ENCODE results near the gene KAZN.

The KAZN gene

DNA sequence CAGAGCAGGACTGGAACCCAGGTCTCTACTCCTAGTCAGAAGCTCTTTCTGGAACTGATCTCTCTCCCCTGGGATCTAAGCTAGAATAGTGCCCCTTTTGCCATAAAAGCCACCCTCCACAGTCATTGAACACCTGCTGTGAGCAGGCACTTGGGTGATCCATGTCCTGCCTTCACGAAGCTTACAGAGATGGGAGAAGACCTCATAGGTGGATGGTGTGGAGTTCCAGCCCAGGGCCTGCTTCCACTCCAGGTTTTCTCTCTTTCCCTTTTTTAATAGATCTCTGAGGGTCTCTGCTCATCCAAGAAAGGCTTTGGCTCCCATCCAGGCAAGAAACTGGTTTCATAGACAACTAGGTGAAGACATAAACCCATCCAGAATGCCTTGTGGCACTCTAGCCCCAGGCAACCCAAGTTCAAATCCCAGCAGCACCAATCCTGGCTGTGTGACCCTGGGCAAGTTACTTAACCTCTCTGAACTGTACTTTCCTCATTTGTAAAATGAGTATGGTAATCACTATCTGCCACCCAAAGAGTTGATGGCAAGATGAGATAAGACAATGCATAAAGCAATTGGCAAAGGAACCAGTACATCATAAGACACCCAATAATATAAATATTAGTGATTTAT is 508.7 kb downstream of the KAZN start:
- no peak for DNase-seq

- DNase-seq, result no peak
These were observed 509.4 kb downstream of the KAZN start for GRCh38 chr1:15107911-15108310.

DNA sequence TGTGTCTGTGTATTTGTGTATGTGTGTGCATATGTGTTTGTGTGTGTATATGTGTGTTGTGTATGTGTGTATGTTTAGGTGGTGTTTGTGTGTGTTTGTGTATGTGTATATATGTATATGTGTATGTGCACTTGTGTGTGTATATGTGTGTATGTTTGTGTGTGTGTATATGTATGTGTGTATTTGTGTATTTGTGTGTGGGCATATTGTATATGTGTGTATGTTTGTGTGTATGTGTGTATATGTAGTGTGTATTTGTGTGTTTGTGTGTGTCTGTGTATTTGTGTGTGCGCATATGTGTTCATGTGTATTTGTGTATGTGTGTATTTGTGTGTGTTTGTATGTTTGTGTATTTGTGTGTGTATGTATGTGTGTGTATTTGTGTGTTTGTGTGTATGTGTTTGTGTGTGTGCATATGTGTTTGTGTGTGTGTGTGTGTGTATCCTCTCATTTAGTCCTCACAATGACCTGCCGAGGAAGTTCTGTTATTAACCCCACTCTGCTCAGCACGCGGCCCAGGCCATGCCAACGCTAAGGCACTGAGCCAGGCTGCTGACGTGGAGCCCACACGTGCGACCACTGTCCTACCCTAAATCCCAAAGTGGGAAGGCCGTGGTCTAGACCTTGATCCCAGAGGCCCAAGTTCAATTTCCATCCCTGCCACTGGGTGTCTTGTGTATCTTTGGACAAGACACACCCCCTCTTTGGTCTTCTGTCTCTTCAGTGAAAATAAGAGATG is 511.8 kb downstream of the KAZN start:
- DNase-seq, result no peak

DNA sequence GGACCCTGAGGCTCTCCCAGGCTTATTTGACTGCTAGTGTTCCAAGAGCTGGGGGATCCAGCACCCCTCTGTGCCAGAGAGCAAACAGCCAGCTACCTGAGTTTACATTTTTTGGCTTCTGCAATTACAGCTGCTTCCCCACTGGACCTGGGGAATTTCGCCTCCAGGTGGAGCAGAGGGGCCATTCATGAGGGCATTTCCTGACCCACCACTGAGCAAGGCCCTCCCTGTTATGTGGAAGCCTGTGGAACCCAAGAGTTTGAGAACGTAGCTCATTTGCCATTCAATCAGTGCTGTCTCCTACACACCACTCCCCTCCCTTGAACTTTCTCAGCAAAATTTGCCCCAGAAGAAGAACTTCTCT is 512.4 kb downstream of the KAZN start:
- no peak for DNase-seq

DNA sequence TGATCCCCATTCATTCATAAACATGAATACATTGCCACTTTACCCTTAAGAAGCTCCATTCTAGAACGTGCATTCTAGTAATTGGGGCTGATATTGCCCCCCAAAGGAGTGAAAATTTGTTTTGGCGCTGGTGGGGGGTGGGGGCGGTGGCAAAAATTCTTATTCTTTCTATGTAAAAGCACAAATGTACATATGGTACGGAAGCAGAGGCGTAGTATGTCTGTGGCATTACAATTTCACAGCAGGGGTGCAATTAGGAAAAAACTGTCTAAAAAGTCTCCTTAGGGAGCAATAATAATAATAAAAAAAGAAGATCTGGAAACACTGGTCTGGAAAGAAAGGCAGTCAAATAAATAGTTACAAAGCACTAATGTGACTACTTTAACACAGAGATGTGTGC is 514.7 kb downstream of the KAZN start:
- DNase-seq, result no peak

GRCh38 chr1:15114884-15115283 is 516.4 kb downstream of the KAZN start:
- no peak for DNase-seq

- no peak for DNase-seq
These were observed 517.3 kb downstream of the KAZN start for GRCh38 chr1:15115542-15116330.

DNA sequence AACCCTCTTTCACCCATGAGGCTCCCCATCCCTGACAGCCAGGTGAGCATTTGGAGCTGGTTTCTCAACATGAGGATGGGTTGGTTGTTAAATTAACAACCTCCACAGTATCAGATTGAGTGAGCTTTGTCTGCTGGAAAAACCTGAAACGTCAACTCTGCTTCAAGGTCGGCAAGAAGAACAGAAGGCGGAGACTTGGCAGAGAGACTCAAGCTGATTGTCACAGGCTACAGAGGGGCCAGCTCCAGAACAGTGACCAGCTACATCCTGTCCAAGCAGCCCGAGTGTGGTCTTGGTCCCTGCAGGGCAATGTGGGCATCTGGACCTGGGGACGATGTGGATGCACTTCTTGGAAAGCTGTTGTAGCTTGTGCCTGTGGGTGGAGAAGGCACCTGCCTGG is 518.5 kb downstream of the KAZN start:
- no peak for DNase-seq

GRCh38 chr1:15117671-15118325 is 519.3 kb downstream of the KAZN start:
- DNase-seq, result no peak

- no peak for DNase-seq
These were observed 520.1 kb downstream of the KAZN start for GRCh38 chr1:15118579-15118978.

DNA sequence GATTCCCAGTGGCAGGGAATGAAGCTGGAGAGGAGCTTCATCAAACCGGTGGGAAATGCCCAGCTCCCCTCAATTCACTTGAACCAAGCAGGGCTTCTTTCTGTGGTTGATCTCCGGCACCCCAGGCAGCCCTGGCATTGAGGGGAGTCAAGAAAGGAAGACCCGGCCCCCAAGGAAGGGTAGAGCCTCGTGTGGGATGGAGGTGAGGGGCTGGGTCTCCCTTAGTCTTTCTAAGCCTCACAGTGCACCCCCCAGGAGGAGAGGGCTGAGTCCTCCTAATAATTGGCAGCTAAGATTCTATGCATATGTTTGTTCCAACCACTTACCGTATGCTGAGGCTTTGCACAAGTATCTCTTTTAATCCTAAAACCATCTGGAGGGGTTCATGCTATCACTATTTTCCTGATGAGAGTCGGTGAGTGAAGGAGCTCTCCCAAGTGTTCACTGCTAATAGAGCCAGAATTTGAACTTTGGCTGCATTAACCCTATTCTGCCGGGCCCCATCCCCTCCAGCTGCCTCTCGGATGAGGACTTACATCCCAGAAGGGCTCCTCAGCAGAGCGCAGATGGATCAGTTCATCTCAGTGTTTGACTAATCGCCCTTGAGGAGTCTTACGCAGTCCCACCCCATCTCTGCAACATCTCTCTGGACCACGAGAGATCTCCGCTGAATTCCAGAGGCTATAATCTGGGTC is 521.9 kb downstream of the KAZN start:
- DNase-seq, result no peak

GRCh38 chr1:15122331-15122730 is 523.8 kb downstream of the KAZN start:
- DNase-seq, result no peak

DNA sequence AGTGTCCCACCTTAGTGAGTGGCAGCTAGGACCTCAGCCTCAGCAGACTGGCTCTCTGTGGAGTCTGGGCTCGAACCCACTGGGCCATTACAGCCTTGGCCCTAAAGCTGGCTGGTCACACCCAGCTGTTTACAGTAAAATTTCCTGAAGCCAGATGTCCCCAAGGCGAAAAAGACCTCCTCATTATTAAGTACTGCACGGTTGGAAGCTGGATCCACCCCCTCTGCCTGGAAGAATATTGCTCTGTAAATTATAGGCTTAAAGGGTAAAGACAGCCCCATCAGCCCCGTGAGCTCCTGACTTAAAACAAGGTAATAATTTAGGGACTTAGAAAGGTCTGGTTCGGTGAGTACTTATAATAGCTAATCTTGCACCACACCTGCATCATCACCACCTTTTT is 524.8 kb downstream of the KAZN start:
- DNase-seq, result no peak

- no peak for DNase-seq
These were observed 525.4 kb downstream of the KAZN start for GRCh38 chr1:15123925-15124324.

GRCh38 chr1:15124362-15125100 is 526.0 kb downstream of the KAZN start:
- no peak for DNase-seq

- DNase-seq, result no peak
These were observed 526.7 kb downstream of the KAZN start for GRCh38 chr1:15125101-15125745.

DNA sequence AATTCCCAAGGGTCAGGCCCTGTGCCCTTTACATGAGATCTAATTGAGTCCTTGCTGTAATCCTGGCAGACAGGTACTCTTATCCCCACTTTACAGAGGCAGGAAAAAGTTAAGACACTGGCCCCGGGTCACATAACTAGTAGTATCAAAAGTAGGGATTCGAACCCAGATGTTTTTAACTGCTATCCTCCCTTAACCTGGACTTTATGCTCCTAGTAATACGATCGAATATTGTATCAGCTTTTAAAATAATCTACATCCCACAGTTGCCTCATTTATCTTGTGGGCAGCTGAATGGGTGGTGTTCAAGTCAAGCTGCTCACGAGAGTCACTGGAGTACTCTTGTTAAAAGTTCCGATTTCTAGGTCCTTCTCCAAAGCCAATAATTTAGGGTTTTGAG is 529.6 kb downstream of the KAZN start:
- DNase-seq, result no peak

GRCh38 chr1:15128520-15129313 is 530.2 kb downstream of the KAZN start:
- DNase-seq, result no peak

- DNase-seq, result no peak
These were observed 531.5 kb downstream of the KAZN start for GRCh38 chr1:15129944-15130343.

DNA sequence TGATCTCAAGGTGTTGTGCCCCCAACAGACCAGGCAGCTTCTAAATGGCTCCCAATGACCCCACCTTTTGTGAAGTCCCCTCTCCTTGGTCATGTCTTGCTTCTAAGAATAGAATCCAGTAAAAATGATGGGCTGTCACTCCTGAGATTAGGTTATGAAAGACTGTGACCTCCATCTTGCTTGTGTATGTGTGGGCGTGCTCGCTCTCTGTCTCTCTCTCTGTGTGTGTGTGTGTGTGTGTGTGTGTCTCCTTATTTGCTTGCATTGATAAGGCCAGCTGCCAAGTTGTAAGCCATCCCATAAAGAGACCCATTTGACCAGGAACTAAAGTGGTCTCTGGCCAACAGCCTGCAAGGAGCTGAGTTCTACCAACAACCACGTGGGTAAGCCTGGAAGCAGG is 532.1 kb downstream of the KAZN start:
- no peak for DNase-seq

DNA sequence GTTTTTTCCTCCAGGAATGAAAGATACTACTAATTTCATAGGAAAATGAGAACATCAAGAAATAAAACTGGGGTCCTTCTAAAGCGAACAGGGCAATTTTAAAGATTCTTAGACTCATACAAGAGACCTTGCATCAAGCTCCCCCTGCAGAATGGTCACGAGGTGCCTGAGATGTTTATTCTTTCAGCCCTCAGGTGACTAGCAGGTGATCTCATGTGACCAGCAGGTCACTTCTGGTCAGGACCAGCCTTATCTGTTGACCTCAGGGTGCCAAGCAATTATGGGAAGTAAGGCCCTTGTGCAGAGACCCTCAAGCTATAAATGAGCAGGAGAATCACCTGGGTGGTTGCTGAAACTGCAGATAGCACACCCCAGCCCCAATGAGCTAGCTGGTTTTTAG is 534.5 kb downstream of the KAZN start:
- DNase-seq, result no peak
